PC-9 (cell line): ENCODE measurements around the gene APIP. TPM values are rescaled to one million over a fixed set of nuclear protein-coding genes. Genes with fewer than 3 reads are reported as not detected.

Source experiments
- BruUV-seq: library from RNA; stranded (reverse); fragments of 400-500 nt; replicated peaks from 2 replicates; lab custom pipeline; 2021; lab: Mats Ljungman, UMichigan
- CTCF ChIA-PET: fragments of 300-600 bp; sonication (Branson Sonifier 250); formaldehyde crosslinking; loops from one replicate; lab custom pipeline; 2022; ENCODE audit warnings: antibody characterized with exemption; lab: Charles Lee
- POLR2A ChIA-PET: fragments of 300-600 bp; sonication (Branson Sonifier 250); formaldehyde crosslinking; loops from one replicate; lab custom pipeline; 2022; ENCODE audit warnings: antibody characterized with exemption; ENCODE audit not compliant: unreplicated experiment; lab: Charles Lee
- DNase-seq, 2 experiments: peaks; one replicate each; pipeline versions ENCODE4 v3.0.0 to v3.0.0-alpha.2; 2015 to 2022; ENCODE audit warnings: mixed read lengths in 1 of 2
- H2AFZ ChIP-seq: fragments of 200-600 bp; sonication (generic); 2 replicates; pipeline ENCODE4 v1.8.1; 2017; ENCODE audit warnings: antibody characterized with exemption
- H3F3A ChIP-seq: fragments of 200-600 bp; sonication (generic); 2 replicates; pipeline ENCODE4 v1.8.1; 2017; ENCODE audit warnings: antibody characterized with exemption, mild to moderate bottlenecking, low read depth; ENCODE audit not compliant: insufficient read depth
- H3K27ac ChIP-seq: fragments of 200-600 bp; sonication (generic); 2 replicates; pipeline ENCODE4 v1.6.1; 2016; ENCODE audit warnings: mixed run types
- H3K27me3 ChIP-seq: fragments of 200-600 bp; sonication (generic); 2 replicates; pipeline ENCODE4 v1.6.1; 2016; ENCODE audit warnings: low read depth, mixed run types; ENCODE audit not compliant: insufficient read depth
- H3K36me3 ChIP-seq: fragments of 200-600 bp; sonication (generic); 2 replicates; pipeline ENCODE4 v1.6.1; 2016; ENCODE audit warnings: low read depth, mixed run types
- H3K4me1 ChIP-seq: fragments of 200-600 bp; sonication (generic); replicated peaks from 2 replicates; pipeline ENCODE4 v1.6.1; 2016; ENCODE audit warnings: mixed run types; ENCODE audit not compliant: insufficient read depth
- H3K4me2 ChIP-seq: fragments of 200-600 bp; sonication (generic); 2 replicates; pipeline ENCODE4 v1.6.1; 2017; ENCODE audit warnings: mixed run types
- H3K4me3 ChIP-seq: fragments of 200-600 bp; sonication (generic); 2 replicates; pipeline ENCODE4 v1.6.1; 2016; ENCODE audit warnings: mixed run types
- H3K79me2 ChIP-seq: fragments of 200-600 bp; sonication (generic); 2 replicates; pipeline ENCODE4 v1.6.1; 2017; ENCODE audit warnings: low read depth, mixed run types
- H3K9me2 ChIP-seq: fragments of 200-600 bp; sonication (generic); 2 replicates; pipeline ENCODE4 v1.8.1; 2017; ENCODE audit warnings: mild to moderate bottlenecking; ENCODE audit not compliant: insufficient read depth
- H3K9me3 ChIP-seq: fragments of 200-600 bp; sonication (generic); 2 replicates; pipeline ENCODE4 v1.8.1; 2016; ENCODE audit warnings: low read depth; ENCODE audit not compliant: insufficient read depth
- H4K20me1 ChIP-seq: fragments of 200-600 bp; sonication (generic); 2 replicates; pipeline ENCODE4 v1.8.1; 2017; ENCODE audit not compliant: insufficient read depth
- CTCF ChIP-seq: fragments of 200-600 bp; sonication (generic); conservative IDR thresholded peaks from 2 replicates; pipeline ENCODE4 v1.6.1; 2017; ENCODE audit warnings: mixed run types, antibody characterized with exemption, mild to moderate bottlenecking, moderate library complexity
- EZH2 ChIP-seq: fragments of 200-600 bp; sonication (generic); IDR thresholded peaks from 2 replicates; pipeline ENCODE4 v1.8.0; 2017; ENCODE audit warnings: antibody characterized with exemption, low read depth
- intact Hi-C: fragments of 100-400 bp; cut with micrococcal nuclease; formaldehyde crosslinking; loops from one replicate; pipeline ENCODE4 v1.10.0; 2022; ENCODE audit not compliant: unreplicated experiment
- total RNA-seq: library from RNA; stranded (reverse); gene quantifications from 2 replicates; pipeline ENCODE4 v1.2.3, GENCODE V29; 2021

The APIP gene
- total RNA-seq, 1 experiment from 2014 or later: 41.0 TPM

GRCh38 chr11:34869425-34869824, 46.8 kb downstream of the APIP start:
- Histone ChIP-seq H3K9me3 (no peaks in the 10 kb centered on the region; the same call in 1 of the 2 replicates), H3K79me2 (no peaks in the 10 kb centered on the region), H3K27ac (no peak overlapping the region), H3K4me3 (no peak overlapping the region), H2AFZ (no peak overlapping the region), H4K20me1 (no peaks in the 10 kb centered on the region), H3K4me2 (no peak overlapping the region), H3K27me3 (no peaks in the 10 kb centered on the region), H3F3A (no peaks in the 10 kb centered on the region), H3K9me2 (no peaks in the 10 kb centered on the region), H3K4me1 (no peaks in the 10 kb centered on the region), H3K36me3 (no peaks in the 10 kb centered on the region)
- BruUV-seq: no TSS peak
- intact Hi-C loops: no loop called here
- TF ChIP-seq CTCF (no peak), EZH2 (no peak)
- no peak for DNase-seq
- ChIA-PET CTCF (interaction anchor here (0.6 kb wide), 1 partner anchor 1036 kb away, joined by 3 read pairs; no protein-coding TSS in a partner anchor), POLR2A (no interaction called here)

GRCh38 chr11:34866375-34866774, 49.8 kb downstream of the APIP start:
- Histone ChIP-seq H2AFZ (no peak overlapping the region), H3K4me3 (no peak overlapping the region), H3K36me3 (no peaks in the 10 kb centered on the region), H3K9me3 (peaks cover 6% of the 10 kb centered on the region; the same call in 1 of the 2 replicates), H3K4me2 (no peak overlapping the region), H3K27me3 (no peaks in the 10 kb centered on the region), H3K4me1 (no peaks in the 10 kb centered on the region), H4K20me1 (no peaks in the 10 kb centered on the region), H3K27ac (no peak overlapping the region), H3F3A (no peaks in the 10 kb centered on the region), H3K9me2 (no peaks in the 10 kb centered on the region), H3K79me2 (no peaks in the 10 kb centered on the region)
- intact Hi-C loops: no loop called here
- TF ChIP-seq EZH2: no peak
- no peak for TF ChIP-seq CTCF
- CTCF ChIA-PET: no interaction called here
- POLR2A ChIA-PET: no interaction called here
- no TSS peak for BruUV-seq
- DNase-seq: no peak

- H3K4me1 ChIP-seq: no peaks in the 10 kb centered on the region
- intact Hi-C loops: no loop called here
- no peaks in the 10 kb centered on the region for H3K36me3 ChIP-seq
- no TSS peak for BruUV-seq
- H3K9me3 ChIP-seq: peaks cover 6% of the 10 kb centered on the region; the same call in 1 of the 2 replicates
- no peak overlapping the region for H3K4me2 ChIP-seq
- DNase-seq: no peak
- H4K20me1 ChIP-seq: no peaks in the 10 kb centered on the region
- no peaks in the 10 kb centered on the region for H3K79me2 ChIP-seq
- POLR2A ChIA-PET: no interaction called here
- TF ChIP-seq EZH2 (no peak), CTCF (no peak)
- CTCF ChIA-PET: no interaction called here
- H3F3A ChIP-seq: no peaks in the 10 kb centered on the region
- H3K4me3 ChIP-seq: no peak overlapping the region
- H3K9me2 ChIP-seq: no peaks in the 10 kb centered on the region
- no peak overlapping the region for H3K27ac ChIP-seq
- no peaks in the 10 kb centered on the region for H3K27me3 ChIP-seq
- no peak overlapping the region for H2AFZ ChIP-seq
Measured at GRCh38 chr11:34865261-34865660, 50.9 kb downstream of the APIP start.
